HG03045 (cell line): ENCODE data around the gene KCNH1.

Experiments
- ATAC-seq: cut with Tn5 transposase; IDR thresholded peaks from one replicate; pipeline ENCODE4 v1.9.1; 2021; ENCODE audit warnings: mild to moderate bottlenecking, moderate library complexity; ENCODE audit not compliant: unreplicated experiment

The KCNH1 gene

DNA sequence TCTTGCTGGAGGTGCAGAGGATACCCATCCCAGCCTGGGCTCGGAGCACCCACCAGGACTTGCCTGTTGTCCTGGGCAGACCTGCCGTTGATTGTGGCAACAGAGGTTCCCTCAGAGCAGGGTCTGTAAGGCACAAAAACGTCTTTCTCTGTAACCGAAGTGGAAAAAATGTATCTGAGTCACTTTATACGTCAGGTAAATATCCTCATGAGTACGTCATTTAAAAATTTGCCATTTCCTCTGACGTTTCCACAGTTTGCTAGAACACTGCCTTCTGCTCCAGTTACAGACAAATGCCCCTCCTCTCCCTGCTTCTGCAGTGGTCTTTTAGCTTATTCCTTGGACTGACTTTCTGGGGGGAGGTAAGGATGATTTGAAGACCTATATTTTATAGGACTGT is 478.4 kb downstream of the KCNH1 start:
- no peak for ATAC-seq

DNA sequence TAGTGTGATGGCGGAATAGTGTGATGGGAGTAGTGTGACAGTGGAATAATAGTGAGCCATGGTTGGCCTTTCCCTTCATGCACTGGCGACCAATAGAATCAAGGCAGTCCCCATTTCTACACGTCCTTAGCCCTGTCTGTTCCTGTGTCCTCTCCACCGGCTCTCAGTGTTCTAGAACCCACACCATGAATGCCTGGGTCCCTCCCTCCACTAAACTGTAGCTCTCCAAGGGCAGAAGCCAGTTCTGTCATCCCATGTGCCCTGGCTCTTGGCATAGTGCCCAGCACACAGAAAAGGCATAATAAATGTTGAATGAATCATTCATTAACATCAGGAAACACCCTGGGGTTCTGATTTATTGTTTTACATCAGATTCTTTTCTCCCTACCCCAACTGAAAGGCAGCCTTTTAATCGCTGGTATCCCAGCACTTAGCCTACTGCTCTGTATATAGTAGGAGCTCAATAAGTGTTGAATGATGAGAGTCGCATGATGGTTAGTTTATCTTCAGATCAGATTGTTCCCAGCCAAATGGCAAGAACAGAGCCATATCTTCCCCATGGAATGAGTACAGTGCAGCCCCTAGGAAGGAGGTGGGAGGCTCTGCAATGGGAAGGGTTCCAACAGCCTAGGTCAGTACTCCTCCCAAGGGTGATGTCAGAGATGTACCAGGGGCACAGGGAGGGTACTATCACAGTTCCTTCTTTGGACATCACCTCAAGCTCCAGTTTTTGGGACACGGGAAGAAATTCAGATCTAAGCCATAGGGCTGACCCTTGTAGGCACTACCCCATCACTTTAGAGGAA is 479.6 kb downstream of the KCNH1 start:
- ATAC-seq = no peak

DNA sequence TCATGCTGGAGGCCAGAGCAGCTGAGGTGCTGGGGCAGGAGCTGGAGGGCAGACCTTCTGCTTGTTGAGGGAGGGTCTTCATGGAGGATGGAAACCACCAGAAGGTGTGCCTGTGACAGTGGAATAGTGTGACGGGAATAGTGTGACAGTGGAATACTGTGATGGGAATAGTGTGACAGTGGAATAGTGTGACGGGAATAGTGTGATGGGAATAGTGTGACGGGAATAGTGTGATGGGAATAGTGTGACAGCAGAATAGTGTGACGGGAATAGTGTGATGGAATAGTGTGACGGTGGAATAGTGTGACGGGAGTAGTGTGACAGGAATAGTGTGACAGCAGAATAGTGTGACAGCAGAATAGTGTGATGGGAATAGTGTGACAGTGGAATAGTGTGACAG is 480.2 kb downstream of the KCNH1 start:
- ATAC-seq = no peak

DNA sequence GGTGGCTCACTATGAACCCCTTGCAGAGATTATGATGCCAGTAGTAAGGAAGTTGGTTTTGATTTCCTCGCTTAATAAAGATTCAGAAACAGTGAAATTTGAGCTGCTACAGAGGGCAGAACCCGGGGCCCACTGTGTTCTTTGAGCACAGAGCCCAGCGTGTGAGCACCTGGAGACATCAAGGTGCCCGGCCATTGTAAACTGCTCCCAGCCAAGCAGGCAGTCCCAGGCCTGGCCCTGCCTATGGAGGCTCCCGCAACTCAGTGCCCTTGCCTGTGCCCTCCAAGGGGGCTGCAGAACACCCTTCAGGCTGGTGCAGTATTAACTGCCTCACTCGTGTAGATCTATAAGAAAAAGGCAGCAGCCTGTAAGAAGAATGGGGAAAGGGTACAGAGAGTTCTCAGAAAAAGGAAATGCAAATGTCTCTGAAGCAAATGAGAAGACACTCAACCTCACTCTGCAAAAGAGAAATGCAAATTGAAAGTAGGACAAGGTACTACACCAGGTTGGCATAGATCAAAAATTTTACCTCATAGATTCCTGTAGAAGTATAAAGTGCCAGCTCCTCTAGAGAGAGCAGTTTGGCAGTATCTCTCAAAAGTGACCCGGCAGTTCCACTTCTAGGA is 481.5 kb downstream of the KCNH1 start:
- no peak for ATAC-seq

DNA sequence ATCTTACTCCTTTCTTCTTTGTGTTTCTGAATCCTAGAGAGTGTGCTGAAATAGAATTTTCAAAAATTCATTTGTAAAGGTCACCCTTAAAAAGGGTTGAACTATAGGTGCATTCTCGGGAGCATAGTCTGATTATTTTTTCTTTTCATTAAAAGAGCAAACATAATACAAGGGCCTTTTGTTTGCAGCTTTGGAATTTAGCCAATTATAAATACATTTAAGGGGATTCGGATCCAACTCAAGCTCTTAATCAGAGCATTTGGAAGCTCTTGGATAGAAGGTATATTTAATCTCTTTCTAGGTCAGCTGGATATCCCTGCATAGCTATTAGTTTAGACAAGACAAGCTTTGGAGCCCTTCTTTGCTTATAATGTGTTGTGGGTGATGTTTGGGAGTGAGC is 483.5 kb downstream of the KCNH1 start:
- no peak for ATAC-seq

DNA sequence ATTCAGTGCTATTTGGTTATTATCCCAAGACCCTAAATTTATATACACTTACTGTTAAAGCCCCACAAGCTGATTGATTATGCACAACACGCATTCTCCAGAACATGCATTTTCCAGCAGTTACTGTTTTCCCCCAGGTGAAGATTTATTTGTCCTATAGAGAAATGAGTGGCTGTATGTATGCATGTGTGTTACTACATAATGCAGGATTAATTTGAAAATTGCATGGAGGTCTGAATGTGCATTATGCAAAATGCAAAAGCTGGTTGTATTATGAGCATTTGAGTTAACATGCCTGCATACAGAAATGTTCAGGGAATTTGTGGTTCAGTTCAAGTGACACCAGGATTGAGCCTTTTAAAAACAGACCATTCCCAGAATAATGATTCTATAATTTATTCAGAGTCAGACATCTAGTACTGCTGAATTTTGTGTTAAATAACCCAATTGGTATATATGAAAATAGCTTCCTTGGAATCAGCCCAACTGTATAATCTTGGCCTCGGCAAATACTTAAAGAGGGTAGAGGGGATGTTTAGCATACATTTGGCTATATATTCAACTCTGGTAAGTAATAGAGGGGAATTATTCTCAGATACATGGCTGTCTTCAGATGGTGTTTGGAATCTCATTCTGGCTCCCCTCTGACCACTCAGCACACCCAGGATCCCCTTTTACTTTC is 485.2 kb downstream of the KCNH1 start:
- no peak for ATAC-seq

DNA sequence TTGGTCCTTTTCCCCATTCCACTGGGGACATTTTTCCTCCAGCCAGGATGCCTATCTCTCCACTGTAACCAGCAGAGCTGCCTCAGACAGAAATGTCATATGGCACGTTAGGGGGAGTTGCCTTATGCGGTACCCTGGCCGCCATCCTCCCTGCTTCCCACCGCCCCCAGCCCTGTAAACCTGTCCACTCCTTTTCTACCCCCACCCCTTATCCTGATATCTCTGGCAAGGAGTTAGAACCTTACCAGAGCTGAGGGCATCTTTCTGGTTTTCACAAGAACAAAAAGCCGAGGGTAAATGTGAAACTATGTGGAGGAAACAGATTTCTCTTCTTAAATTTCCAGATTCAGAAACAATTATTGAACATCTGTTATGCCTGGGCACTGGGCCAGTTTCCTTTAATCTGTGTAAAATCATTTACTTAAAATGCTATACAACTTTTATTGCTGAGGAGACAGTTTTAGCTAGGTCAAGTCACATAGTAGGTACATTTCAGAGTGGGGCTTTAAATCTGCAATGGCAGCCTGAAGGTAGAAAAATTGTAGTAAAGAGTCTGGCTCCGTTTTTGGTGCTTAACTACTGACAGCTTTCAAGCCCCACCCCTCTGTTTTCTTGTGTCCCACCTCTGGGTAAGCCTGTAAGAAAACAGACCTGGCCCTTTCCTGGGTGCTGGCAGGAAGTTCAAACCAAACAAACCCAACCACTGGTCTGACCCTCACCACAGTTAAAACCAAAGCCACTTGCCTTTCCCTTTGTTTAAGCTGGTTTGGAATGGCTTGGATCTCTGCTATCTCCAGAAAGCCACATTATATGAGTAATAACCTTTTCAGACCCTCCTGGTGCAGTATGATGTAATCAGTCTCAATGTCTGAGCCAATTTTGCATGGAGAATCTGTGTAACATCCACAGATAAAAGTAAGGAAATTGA is 486.3 kb downstream of the KCNH1 start:
- no peak for ATAC-seq

DNA sequence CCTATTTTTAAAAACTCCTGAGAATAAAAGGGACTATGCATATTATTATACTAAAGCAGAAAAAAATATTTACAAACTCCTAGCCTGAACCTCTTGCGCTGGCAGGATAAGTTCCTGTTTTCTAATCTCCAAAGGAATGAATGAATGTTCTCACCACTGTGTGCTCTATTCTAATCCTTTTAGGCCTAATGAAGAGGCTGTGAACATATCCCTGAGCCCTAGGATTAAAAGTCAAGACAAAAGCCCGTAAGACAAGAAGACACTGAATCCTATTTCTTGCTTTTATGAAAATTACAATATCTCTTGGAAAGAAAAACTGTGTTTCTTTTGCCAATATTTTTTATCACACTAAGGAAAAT is 487.7 kb downstream of the KCNH1 start:
- ATAC-seq = no peak

DNA sequence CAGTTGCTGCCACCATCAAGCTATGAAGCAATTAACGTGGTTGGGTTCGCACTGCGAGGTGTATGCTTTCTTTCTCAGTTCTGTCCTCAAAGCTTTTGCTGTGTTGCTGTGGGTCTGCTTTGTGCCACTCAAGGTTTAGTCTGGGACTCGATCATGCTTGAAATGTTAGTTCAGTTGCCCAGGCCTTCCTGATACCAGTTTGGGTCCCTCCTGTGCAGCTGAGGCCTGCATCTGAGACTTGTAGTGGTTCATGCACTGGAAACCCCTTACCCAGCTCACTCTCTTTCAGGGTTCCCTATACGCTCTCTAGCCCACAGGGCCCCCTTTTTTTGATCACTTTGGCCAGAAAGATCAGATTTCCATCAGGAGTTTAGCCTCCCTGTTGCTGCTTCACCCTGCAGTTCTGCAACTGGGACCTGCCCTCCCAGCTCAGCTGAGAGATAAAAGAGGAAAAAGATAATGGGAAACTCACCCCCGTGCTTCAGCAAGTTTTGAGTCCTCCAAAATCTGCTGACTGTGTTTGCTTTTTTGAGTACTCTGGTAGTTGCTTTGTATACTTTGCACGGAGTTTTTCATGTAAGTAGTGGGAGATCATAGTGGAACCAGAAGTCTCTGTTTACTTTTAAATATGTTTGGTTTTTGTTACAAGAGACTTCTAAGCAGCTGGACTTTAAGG is 488.2 kb downstream of the KCNH1 start:
- ATAC-seq = no peak

DNA sequence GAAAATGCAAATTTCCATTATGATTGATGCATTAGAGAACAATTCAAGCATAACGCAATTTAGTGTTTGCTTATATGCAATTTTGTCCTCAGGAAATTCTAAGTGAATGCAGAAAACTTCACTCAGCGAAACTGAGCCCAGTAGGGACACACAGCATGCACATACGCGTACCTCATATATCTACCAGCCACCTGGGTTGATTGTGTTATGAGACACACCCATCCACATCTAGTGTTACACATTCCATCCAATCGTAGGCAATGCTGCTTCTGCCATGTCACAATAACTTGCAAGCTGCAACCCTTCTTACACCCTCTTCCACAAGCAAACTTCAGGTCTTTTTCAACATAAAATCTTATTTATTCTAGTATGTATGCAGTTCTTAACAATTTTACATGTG is 492.4 kb downstream of the KCNH1 start:
- ATAC-seq = no peak

DNA sequence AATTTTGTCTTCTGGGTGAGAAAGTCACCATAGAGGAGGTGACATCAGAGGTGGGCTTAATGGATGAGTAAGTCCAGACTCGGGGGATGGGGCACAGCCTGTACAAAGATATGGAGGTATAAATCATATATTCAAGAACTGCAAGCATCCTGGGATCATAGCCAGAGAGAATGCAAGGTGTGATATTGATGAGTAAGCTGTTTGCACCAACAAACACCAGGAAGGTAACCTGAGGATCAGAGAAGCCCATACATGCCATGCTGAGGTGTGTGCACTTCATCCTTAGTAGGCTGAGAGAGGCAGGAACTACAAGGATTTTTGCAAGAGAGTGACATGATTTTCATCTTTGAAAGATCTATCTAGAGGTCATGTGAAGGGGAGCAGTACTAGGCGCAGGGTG is 498.8 kb downstream of the KCNH1 start:
- no peak for ATAC-seq

DNA sequence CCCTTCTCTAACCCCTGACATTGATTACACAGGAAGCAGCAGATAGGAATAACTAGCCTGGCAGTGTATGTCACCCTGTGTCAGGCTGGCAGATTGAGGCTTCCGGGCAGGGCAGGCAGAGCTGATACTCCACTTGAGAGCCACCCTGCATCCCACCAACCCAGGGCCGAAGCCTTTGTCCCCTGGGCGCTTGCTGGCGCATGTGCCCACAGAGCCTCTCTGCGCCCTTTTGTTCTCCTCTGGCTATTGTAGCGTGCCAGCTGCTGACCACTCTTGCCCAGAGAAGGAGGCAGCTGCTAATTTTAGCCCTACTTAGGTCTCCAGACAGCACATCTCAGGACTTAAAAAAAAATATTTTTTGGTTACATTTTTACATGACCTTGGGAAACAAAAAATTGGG is 500.3 kb downstream of the KCNH1 start:
- no peak for ATAC-seq

DNA sequence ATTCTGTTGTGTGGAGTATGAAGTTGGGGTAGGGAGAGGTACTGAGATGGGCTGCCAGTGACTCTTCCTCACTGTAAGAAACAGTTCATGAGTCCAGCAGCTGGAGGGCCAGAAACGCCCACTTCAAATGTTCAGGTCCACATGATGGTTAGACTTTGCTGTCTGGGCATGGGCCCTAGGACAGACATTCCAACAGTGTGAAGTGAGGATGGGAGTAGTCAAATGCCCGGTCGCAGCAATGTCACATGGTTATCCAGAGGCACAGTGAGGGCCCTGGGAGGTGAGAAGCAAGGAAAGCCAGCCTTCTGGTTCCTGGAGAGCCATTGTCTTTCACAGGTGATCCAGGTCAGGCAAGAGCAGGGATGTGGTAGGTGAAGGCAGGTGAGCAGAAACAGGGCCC is 500.8 kb downstream of the KCNH1 start:
- no peak for ATAC-seq

DNA sequence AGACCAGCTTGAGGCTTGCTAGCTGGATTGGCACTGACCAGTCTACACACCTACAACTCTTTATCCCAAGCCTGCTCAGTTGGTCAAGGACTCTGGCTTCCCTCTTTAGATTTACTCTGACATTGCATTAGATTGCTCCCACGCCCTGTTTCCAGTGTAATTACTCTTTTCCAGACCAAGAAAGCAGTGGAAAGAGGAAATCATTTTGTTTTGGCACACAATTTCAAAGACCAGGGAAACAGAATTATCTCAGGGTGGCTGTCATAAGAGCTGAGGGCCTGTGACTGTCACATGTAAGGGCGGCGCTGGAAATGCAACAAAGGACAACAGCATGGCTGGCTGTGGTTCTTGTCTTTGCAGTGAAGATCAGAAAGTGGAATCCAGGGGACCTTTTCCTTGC is 502.5 kb downstream of the KCNH1 start:
- ATAC-seq = no peak

DNA sequence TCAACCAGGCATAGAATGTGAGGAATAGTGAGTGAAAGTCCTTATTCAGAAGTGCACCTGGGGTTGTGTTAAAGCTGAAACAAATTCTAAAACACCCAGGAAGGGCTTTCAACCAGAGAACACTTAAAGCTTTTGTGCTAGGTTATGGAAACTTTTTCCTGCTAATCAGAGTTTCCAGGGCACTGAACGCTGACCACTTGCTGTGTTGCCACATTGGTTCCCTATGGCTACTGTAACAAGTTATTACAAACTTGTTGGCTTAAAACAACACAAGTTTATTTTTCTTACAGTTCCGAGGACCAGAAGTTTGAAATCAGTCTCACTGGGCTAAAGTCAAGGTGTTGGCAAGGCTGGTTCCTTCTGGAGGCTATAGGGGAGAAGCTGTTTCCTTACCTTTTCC is 504.7 kb downstream of the KCNH1 start:
- ATAC-seq = no peak

DNA sequence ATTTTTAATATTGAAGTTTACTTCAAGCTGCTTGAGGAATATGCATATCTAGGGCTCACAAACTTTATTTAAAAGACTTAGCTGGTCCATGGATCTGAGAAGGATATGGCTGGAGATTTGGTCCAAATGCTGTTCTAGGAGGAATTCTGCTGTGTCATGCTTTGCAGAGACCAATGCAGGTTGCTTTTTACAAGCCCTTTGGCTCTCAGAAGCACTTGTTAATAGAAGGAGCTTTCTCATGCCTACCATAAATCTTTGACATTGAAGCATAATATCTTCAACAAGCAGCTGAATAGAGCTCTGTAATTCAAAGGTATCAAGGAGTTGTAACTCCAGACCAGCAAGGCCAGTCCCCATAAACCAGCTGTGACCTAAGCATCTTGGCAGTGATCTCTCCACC is 506.2 kb downstream of the KCNH1 start:
- no peak for ATAC-seq
